HG03135 (cell line): ENCODE results near the gene CLDN18.

ENCODE experiments used
- ATAC-seq: cut with Tn5 transposase; IDR thresholded peaks from one replicate; pipeline ENCODE4 v1.9.1; 2021; ENCODE audit warnings: mild to moderate bottlenecking, moderate library complexity; ENCODE audit not compliant: unreplicated experiment

The CLDN18 gene

DNA sequence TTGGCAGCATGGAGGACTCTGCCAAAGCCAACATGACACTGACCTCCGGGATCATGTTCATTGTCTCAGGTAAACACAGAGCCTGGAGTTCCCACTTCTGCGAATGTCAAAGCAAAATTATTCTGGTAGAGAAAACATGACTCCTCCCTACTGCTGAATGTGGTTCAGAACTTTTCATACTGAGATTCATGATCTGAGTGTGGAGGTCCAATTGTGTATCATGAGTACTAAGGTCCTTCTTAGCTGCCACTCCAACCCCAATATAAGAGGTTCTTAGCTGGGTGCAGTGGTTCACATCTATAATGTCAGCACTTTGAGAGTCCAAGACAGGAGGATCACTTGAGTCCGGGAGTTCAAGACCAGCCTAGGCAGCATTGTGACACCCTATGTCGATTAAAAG lies 13.8 kb downstream of the CLDN18 start:
- ATAC-seq: no peak

DNA sequence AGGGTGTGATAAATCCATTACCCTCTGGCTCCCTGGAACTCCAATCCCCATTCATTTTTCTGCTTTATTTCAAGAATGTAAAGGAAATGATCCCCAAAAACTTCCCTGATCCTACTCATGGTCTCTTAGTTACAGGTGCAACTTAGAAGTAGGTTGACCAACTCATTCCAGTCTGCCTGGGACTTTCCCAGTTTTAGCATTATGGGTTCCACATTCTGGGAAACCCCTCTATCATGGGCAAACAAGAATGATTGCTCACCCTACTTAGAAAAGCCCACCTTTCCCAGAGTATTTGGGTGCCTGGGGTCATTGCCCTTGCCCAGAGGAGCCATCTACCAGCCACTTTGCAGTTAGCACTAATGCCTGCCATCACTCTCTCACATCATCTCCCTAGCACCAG lies 15.6 kb downstream of the CLDN18 start:
- no peak for ATAC-seq

DNA sequence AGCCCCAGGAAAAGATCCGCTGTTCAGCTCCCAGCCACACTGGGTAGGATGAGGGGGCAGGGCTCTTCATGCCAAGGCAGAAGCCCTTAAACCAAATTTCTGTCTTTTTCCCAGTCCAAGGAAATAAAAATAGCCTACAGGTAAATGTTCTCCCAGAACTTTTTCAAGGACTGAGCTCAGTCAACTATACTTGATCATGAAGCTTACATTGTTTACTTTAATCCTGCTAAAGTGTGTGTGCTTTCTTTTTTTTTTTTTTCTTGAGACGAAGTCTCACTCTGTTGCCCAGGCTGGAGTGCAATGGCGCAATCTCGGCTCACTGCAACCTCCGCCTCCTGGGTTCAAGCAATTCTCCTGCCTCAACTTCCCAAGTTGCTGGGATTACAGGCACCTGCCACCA lies 17.9 kb downstream of the CLDN18 start:
- ATAC-seq: no peak

DNA sequence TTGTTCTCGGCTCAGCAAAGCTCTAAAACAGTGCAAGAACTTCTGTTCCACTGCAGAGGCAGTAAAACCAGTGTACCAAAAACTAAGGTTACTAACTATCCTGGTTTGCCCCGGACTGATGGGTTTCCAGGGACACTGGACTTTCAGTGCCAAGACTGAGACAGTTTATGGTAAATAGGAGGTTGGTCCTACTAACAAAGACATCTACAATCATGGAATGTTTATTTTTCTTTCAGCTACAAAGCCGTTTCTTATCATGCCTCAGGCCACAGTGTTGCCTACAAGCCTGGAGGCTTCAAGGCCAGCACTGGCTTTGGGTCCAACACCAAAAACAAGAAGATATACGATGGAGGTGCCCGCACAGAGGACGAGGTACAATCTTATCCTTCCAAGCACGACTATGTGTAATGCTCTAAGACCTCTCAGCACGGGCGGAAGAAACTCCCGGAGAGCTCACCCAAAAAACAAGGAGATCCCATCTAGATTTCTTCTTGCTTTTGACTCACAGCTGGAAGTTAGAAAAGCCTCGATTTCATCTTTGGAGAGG lies 20.8 kb downstream of the CLDN18 start:
- ATAC-seq: no peak

DNA sequence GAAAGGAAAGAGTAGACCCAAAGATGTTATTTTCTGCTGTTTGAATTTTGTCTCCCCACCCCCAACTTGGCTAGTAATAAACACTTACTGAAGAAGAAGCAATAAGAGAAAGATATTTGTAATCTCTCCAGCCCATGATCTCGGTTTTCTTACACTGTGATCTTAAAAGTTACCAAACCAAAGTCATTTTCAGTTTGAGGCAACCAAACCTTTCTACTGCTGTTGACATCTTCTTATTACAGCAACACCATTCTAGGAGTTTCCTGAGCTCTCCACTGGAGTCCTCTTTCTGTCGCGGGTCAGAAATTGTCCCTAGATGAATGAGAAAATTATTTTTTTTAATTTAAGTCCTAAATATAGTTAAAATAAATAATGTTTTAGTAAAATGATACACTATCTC lies 21.6 kb downstream of the CLDN18 start:
- no peak for ATAC-seq

DNA sequence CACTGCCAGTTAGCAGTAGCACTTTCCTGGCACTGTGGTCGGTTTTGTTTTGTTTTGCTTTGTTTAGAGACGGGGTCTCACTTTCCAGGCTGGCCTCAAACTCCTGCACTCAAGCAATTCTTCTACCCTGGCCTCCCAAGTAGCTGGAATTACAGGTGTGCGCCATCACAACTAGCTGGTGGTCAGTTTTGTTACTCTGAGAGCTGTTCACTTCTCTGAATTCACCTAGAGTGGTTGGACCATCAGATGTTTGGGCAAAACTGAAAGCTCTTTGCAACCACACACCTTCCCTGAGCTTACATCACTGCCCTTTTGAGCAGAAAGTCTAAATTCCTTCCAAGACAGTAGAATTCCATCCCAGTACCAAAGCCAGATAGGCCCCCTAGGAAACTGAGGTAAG lies 22.6 kb downstream of the CLDN18 start:
- ATAC-seq: no peak

DNA sequence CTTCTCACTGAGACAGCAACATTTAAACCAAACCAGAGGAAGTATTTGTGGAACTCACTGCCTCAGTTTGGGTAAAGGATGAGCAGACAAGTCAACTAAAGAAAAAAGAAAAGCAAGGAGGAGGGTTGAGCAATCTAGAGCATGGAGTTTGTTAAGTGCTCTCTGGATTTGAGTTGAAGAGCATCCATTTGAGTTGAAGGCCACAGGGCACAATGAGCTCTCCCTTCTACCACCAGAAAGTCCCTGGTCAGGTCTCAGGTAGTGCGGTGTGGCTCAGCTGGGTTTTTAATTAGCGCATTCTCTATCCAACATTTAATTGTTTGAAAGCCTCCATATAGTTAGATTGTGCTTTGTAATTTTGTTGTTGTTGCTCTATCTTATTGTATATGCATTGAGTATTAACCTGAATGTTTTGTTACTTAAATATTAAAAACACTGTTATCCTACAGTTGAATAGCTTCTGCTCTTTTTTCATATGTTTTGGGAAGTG lies 23.3 kb downstream of the CLDN18 start:
- no peak for ATAC-seq

DNA sequence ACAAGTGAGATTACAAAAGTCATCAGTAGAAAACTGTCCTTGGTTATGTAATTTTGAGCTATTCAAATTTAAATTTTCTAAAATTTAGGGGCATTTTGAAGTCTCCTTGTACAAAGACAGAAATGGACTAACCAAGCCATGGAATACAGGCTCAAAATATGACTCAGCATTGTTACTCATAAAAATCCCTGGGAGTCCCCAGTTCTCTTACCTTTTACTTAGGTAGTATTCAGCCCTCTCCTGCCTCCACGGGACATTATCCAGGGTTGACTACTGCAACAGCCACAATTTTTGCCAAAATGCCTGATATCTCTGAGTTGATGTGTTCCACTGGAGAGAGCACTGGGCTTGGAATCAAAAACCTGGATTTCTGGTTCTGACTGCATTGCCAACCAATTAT lies 25.0 kb downstream of the CLDN18 start:
- ATAC-seq: no peak

DNA sequence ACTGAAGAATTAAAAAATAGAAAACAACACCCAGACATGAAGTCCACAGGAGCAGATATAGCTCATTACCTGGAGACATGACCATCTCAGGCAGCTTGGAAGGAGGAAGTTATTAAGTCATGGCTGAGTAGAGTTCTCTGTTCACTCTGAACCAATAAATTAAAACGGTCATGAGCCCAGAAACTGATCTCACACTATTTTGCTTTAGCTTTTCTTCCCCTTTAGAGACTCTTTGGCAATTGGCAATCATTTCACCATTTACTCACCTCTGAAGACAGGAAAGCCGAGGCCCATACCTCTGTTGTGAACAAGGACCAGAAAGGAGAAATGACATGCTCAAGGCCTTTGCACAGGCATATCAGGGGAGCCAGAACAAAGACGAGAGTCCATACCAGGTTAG lies 26.6 kb downstream of the CLDN18 start:
- ATAC-seq: no peak

DNA sequence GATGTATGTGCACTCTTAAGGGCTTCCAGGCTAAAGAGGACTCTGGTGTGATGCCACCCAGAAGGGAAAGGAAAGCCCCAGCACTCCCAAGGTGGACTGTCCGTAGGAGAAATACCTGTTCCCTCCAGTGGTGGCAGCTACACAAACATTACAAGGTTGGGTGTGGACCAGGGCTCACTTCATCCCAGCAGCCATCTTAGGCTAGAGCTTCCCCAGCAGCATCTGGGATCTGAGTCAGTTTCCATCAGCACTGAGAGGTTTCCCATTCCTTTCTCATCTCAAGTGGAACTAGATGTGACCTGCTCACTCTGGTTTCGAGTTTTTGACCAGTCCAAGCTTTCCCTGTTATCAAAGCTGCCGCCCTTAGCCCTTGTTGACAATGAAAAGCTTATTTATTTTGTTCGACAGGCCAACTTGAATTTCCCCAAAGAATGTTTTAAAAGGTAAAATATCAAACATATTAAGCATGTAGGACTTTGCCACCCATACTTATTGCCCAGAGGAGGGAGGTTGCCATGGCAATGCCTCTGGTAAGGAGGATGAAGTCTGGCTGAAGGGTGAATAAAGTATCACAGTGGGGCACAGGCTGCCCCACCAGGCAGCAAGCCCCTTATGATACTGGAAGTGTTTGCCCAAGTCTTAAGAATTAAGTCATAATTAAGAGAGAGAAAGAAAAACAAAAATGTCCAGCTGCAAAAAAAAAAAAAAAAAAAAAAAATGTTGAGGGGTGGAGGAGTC lies 28.9 kb downstream of the CLDN18 start:
- ATAC-seq: no peak

DNA sequence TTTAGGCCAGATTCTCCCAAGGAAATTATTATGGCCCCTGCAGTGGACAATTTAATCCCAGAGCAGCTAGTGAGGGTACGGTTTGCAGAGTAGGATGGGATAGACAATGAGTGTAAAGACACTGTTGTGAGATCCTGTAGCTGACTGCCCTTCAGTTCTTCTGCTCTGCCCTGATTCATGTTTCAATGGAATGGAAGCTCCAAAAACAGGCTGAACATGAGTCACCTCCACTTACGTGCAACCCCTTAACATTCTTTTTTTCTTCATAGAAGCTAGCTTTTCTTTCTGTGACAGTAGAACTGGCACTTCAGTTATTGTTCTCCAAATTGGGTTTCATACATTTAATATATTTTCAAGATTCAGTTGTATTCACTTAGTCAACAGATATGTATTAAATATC lies 32.1 kb downstream of the CLDN18 start:
- no peak for ATAC-seq

DNA sequence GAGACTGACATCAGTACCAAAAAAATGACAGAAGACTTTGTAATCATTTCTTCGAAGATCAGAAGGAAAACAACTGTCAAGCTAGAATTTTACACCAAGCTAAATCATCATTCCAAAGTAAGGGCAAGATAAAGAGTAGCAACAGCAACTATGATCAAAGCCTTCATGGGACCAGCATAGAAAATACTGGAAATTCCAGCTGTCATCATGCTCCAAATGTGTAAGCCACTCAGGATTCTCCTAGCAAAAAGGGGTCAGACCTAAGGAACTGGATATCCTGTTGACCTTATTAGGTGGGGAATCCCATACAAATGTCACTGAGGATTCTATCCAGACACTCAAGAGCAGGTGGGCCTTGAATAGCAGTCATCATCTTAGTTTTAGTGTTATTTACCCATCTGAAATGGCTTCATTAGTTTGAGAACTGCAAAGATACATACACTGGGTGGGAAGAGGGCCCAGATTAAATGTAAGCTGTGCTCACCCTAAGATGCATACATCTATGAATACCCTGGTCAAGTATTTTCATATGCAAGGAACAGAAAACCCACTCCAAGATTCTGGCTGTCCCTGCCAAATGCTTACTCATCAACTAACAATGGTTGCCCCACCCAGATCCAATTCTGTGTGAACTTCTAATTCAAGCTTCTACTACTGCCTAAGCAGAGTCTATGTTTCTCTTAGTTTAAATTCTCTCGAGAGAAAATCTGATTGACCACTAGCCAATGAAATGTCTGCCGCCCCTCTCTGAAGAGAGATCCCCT lies 33.5 kb downstream of the CLDN18 start:
- no peak for ATAC-seq

DNA sequence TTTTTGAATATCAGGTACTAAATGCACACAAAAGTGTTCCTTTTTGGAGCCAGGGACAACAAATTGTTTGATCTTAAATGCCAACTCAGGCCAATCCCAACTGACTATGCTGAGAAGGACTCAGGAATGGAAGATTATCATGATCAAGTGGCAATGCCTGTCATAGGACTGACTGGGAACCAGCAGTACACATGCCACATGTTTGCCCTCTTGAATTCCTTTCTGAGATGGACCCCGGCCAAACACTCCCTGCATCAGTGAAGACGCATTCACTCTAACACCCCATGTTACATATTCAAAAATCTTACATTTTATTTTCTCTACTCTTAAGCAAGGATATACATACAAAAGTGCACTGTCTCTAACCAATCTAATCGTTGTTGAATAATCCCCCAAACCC lies 36.1 kb downstream of the CLDN18 start:
- no peak for ATAC-seq

DNA sequence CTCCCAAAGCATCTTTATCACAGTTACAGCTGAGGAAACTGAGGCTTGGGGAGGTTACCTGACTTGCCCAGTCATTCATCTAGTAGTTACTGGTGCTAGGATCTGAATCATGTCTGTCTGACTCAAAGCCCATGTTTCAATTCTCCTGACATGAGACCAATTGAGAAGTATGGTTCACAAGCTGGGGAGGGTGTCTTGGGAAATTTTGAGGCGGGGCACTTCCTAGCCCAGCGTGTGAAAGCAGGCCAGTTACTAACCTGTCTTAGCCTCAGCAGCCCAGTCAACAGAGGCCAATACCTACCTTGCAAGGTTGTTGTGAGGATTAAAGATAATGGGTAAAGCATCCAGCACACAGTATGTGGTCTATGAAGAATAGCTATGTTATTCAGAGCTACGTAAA lies 37.0 kb downstream of the CLDN18 start:
- no peak for ATAC-seq

DNA sequence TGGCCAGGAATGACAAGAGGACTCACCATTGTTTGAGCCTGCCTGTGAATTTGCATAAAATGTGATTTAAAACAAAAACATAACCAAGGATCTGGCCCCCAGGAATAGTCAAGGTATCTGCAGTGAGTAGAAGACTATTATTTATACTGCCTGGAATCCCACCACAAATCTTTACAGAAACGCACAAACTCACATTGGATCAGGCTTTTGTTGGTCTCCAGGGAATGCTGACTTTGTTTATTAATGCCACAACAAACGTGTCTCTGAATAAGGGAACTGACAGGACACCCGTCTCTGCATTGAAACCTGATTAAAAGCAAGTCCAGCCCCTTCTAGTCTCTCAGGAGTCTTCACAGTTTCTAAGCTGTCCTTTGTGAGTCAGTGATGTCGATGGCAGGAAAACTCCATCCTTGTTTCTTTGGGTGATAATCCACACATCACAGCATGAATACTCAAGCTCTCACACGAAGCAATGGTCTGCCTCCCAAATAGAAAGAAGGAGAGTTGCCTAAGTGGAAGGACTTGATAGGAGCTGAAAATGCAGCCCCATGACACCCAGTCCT lies 37.7 kb downstream of the CLDN18 start:
- ATAC-seq: no peak

DNA sequence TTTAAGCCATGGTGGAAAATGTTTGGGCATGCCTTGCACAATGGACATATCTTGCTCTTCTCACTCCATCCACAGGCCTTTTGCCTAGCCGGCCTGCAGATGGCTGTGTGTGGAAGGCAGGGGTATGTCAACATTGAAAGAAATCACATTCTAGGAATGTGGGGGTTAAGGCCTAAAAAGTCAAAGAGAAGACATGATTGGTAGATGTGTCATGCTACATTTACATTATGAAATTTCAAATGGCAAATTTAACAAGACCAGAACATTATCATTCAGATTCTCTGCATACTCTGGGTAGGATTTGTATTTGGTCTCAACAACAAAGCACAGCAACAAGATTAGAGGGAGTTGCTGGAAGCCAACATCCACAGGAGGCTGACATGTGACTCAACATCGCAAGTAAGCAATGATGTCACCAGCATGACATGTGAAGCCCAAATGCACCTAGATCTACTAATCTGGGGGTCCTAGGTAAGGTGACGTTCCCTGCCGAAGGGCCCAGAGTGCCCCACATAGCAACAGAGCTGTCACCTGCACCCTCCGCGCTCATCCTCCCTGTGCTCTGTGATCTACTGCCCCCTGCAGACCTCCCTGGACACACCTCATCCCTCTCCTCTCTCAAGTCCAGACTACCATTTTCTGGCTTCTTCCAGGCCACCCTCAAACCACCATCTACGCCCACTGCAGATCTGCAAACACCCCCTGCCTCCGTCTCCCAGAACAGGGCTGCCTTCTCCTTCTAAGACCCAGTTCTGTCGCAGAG lies 39.4 kb downstream of the CLDN18 start:
- no peak for ATAC-seq

DNA sequence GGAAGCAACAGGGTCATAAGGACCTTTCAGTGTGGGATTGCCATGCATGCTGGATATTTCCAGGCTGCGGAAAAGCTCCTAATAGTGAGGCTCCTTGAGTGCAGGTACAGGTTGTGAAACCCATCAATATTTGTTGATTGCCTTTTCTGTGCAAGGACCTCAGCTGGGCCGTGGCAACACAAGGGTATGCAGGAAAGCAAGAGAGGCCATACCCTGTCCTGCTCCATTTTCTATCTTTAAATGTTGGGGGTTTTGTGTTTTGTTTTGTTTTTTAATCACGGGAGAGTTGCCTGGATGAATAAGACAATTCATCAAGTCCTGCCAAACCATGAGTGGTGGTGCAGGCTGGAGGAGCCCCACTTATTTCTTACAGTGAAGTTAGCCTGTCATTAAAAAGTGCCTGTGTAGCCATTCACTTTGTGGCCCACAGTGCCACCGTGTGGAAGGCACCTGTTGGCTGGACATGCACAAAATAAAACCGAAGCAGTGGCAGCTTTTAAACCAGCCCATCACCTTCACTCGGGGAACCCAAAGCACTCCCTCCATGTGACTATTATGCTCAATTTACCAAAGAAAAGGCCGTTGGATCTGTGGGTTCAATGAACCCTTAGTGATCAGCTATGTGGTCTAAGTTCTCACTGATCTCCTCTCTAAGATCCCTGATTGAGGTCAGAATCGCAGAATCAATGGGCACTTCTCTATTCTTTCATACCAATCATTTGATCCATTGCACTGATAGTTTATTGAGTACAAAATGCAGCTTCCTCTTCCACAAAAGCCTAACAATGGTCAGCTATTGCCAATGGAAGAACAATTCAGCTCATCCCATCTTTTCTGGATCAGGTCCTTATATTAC lies 42.2 kb downstream of the CLDN18 start:
- ATAC-seq: no peak

DNA sequence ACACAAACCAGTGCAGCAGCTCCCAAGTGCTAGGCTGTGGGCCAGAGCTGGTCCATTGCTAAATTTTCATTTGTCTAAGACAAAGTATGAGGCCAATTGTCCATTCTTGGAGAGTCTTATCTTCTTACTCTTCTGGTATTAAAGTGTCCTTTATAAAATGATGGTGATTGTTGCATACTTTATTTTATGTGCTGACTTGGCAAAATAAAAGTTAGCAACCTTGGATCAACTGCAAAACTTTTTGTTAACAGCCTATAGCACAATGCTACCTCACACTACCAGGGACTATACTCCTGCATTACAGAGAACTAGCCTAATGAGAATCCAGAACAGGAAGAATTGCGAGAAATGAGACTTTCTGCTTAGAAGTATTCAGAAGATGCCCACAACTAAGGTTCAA lies 44.1 kb downstream of the CLDN18 start:
- ATAC-seq: no peak

DNA sequence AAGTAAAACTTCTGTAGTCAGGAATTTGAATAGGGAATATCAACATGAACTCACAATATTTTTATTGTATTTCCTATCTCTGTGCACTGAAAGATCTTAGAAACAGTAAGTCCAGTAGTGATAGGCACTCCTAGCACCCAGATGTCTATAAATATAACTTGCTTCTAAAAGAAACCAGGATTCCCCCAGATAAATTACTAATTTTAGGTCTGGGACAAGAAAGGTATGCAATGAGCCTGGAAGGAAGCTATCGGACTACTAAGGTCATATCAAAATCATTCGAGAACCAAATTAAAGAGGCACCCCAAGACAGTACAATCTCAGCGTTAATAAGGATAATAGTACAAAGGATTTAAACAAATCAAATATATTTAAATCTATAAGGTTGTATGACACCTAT lies 47.4 kb downstream of the CLDN18 start:
- no peak for ATAC-seq

DNA sequence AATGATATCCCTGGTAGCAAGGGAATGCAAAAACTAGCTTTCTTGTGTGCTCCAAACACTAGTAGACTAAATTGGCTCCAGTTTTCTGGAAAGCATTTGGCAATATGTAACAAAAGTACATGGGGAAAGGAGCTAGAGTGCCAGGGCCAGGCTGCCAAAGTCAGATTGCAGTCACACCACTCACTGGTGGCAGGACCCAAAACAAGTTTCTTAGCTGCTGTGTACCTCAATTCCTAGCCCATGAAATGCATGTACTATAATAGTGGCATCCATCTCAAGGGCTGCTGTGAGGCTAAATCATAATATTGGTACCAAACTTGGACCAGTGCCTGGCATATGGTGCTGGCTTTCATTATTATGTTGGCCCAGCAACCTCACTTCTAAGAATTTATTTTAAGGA lies 49.3 kb downstream of the CLDN18 start:
- no peak for ATAC-seq
